ENCODE measurements around the gene FBLN5. TPM values are rescaled to one million over a fixed set of nuclear protein-coding genes. Genes with fewer than 3 reads are reported as not detected.
"Not testable (repeated sequence)": the region's sequence is repeated elsewhere in the genome, so short reads cannot be mapped to it uniquely, and the experiment has no call there.

FBLN5 gene
- polyA plus RNA-seq, 3 donors: 0.16 TPM; not detected in 2

DNA sequence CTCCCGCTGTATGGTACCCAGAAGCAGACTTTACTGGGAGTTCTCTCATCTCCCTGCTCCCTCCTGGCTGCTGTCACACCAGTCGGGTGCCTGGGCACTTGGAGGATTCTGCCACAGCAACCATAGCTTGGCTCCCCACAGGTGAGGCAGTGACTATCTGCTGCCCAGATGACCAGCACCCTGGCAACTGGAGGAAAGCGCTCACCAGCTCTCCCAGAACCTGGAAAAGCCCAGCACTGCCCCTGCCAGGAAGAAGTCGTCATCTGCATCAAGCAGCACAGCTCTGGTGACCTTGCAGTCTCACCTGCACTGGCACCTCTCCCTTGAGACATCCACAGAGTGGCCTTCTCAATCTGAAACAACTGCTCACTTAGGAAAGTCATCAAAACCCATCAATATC is 48.3 kb downstream of the FBLN5 start:
- no peak for DNase-seq
- H3K27me3 ChIP-seq (ENCODE audit: control insufficient read depth in 2 of 2, insufficient read depth in 2 of 2, low read length in 2 of 2): no peaks in the 10 kb centered on the region
- TF ChIP-seq, protein P1, sequence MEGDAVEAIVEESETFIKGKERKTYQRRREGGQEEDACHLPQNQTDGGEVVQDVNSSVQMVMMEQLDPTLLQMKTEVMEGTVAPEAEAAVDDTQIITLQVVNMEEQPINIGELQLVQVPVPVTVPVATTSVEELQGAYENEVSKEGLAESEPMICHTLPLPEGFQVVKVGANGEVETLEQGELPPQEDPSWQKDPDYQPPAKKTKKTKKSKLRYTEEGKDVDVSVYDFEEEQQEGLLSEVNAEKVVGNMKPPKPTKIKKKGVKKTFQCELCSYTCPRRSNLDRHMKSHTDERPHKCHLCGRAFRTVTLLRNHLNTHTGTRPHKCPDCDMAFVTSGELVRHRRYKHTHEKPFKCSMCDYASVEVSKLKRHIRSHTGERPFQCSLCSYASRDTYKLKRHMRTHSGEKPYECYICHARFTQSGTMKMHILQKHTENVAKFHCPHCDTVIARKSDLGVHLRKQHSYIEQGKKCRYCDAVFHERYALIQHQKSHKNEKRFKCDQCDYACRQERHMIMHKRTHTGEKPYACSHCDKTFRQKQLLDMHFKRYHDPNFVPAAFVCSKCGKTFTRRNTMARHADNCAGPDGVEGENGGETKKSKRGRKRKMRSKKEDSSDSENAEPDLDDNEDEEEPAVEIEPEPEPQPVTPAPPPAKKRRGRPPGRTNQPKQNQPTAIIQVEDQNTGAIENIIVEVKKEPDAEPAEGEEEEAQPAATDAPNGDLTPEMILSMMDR (IDR thresholded peaks at IDR 0.05): no peak
- Mint-ChIP-seq H3K4me3 (no peak overlapping the region), H3K27ac (no peak overlapping the region), H3K27me3 (ENCODE audit: low read depth in 3 of 3) (no peaks in the 10 kb centered on the region), H3K4me1 (no peaks in the 10 kb centered on the region), H3K36me3 (no peaks in the 10 kb centered on the region), H3K9me3 (no peaks in the 10 kb centered on the region)
- WGBS (ENCODE audit: insufficient coverage): 97% methylated on average over 4 of the region's 4 CpGs
- no peaks in the 10 kb centered on the region for H3K79me2 ChIP-seq (ENCODE audit: insufficient read depth, low read length)
- no peak overlapping the region for H3K4me2 ChIP-seq (replicated peaks; ENCODE audit: extremely low read depth, low read length, poor library complexity, severe bottlenecking)
- intact Hi-C loops (cut with micrococcal nuclease): no loop called here
- H3K9ac ChIP-seq (ENCODE audit: insufficient read depth, low read length, poor library complexity, severe bottlenecking): no peak overlapping the region
- H3K9me3 ChIP-seq (replicated peaks in 1 of 2; ENCODE audit: control insufficient read depth in 1 of 2, insufficient read depth in 1 of 2, low read length in 2 of 2): no peaks in the 10 kb centered on the region
- H4K20me1 ChIP-seq (ENCODE audit: insufficient read depth, low read length): no peaks in the 10 kb centered on the region
- H2AFZ ChIP-seq (ENCODE audit: insufficient read depth, low read depth, low read length, poor library complexity, severe bottlenecking): no peak overlapping the region
- H3K4me3 ChIP-seq (replicated peaks in 1 of 3; ENCODE audit: low read depth in 2 of 3, low read length in 3 of 3): no peak overlapping the region
- no peaks in the 10 kb centered on the region for H3K36me3 ChIP-seq (replicated peaks in 1 of 2; ENCODE audit: control insufficient read depth in 1 of 2, insufficient read depth in 2 of 2, low read length in 2 of 2)
- H3K4me1 ChIP-seq (ENCODE audit: control insufficient read depth in 1 of 2, insufficient read depth in 2 of 2, low read length in 2 of 2): peaks cover 0 to 1% of the 10 kb centered on the region in 2 donors
- no peak overlapping the region for H3K27ac ChIP-seq (ENCODE audit: low read depth in 1 of 2, low read length in 2 of 2)

DNA sequence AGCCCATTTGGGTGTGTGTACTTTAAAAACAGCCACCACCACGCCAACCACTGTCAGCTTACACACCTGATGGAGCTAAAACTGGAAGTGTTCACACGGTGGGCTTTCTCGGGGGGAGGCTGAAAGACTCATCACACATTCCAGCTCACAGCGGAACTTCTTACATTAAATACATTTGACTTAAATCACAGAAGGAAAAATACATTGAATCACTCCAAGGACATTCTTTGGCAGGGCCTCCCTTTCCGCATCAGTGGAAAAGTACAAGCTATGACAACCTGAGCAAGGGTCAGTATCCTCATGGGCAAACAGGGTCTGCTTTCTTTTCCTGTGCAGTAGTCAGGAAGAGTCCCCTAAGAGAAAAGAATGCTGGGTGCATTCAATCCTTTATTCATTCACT is 49.1 kb downstream of the FBLN5 start:
- Mint-ChIP-seq H3K9me3 (no peaks in the 10 kb centered on the region), H3K27ac (no peak overlapping the region), H3K4me1 (peaks cover 8% of the 10 kb centered on the region), H3K36me3 (no peaks in the 10 kb centered on the region), H3K27me3 (ENCODE audit: low read depth in 3 of 3) (no peaks in the 10 kb centered on the region), H3K4me3 (no peak overlapping the region)
- TF ChIP-seq, protein P1 (IDR thresholded peaks at IDR 0.05): no peak
- Histone ChIP-seq H3K9me3 (replicated peaks in 1 of 2; ENCODE audit: control insufficient read depth in 1 of 2, insufficient read depth in 1 of 2, low read length in 2 of 2) (no peaks in the 10 kb centered on the region), H2AFZ (ENCODE audit: insufficient read depth, low read depth, low read length, poor library complexity, severe bottlenecking) (no peak overlapping the region), H3K79me2 (ENCODE audit: insufficient read depth, low read length) (no peaks in the 10 kb centered on the region), H3K4me3 (replicated peaks in 1 of 3; ENCODE audit: low read depth in 2 of 3, low read length in 3 of 3) (no peak overlapping the region), H3K4me1 (ENCODE audit: control insufficient read depth in 1 of 2, insufficient read depth in 2 of 2, low read length in 2 of 2) (peaks cover 4 to 10% of the 10 kb centered on the region in 2 donors), H3K4me2 (replicated peaks; ENCODE audit: extremely low read depth, low read length, poor library complexity, severe bottlenecking) (no peak overlapping the region), H3K27ac (ENCODE audit: low read depth in 1 of 2, low read length in 2 of 2) (no peak overlapping the region), H3K9ac (ENCODE audit: insufficient read depth, low read length, poor library complexity, severe bottlenecking) (no peak overlapping the region), H3K27me3 (ENCODE audit: control insufficient read depth in 2 of 2, insufficient read depth in 2 of 2, low read length in 2 of 2) (no peaks in the 10 kb centered on the region), H3K36me3 (replicated peaks in 1 of 2; ENCODE audit: control insufficient read depth in 1 of 2, insufficient read depth in 2 of 2, low read length in 2 of 2) (no peaks in the 10 kb centered on the region), H4K20me1 (ENCODE audit: insufficient read depth, low read length) (no peaks in the 10 kb centered on the region)
- WGBS (ENCODE audit: insufficient coverage): 95% methylated on average over 3 of the region's 5 CpGs
- DNase-seq: no peak
- intact Hi-C loops (cut with micrococcal nuclease): no loop called here

DNA sequence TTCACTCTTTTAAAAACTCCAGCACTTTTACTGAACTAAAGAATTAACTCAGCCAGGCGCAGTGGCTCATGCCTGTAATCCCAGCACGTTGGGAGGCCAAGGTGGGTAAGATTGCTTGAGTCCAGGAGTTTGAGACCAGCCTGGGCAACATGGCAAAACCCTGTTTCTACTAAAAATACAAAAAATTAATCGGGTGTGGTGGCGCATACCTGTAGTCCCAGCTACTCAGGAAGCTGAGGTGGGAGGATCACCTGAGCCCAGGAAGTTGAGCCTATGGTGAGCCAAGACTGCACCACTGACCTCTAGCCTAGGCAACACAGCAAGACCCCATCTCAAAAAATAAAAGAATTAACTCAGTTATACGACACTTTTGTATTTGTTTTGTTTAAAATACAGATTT is 49.8 kb downstream of the FBLN5 start:
- H3K27ac Mint-ChIP-seq; H3K9me3 Mint-ChIP-seq; H3K9ac ChIP-seq (ENCODE audit: insufficient read depth, low read length, poor library complexity, severe bottlenecking); DNase-seq; H3K36me3 ChIP-seq (replicated peaks in 1 of 2; ENCODE audit: control insufficient read depth in 1 of 2, insufficient read depth in 2 of 2, low read length in 2 of 2); H3K9me3 ChIP-seq (replicated peaks in 1 of 2; ENCODE audit: control insufficient read depth in 1 of 2, insufficient read depth in 1 of 2, low read length in 2 of 2); H3K4me3 ChIP-seq (replicated peaks in 1 of 3; ENCODE audit: low read depth in 2 of 3, low read length in 3 of 3); H3K36me3 Mint-ChIP-seq; H3K27ac ChIP-seq (ENCODE audit: low read depth in 1 of 2, low read length in 2 of 2); H2AFZ ChIP-seq (ENCODE audit: insufficient read depth, low read depth, low read length, poor library complexity, severe bottlenecking); intact Hi-C loops (cut with micrococcal nuclease); H3K4me3 Mint-ChIP-seq; H3K4me2 ChIP-seq (replicated peaks; ENCODE audit: extremely low read depth, low read length, poor library complexity, severe bottlenecking); H3K27me3 ChIP-seq (ENCODE audit: control insufficient read depth in 2 of 2, insufficient read depth in 2 of 2, low read length in 2 of 2); H3K27me3 Mint-ChIP-seq (ENCODE audit: low read depth in 3 of 3); H3K79me2 ChIP-seq (ENCODE audit: insufficient read depth, low read length); H4K20me1 ChIP-seq (ENCODE audit: insufficient read depth, low read length): not testable (repeated sequence)
- H3K4me1 Mint-ChIP-seq: peaks cover 10% of the 10 kb centered on the region
- WGBS (ENCODE audit: insufficient coverage): 90% methylated on average over 2 of the region's 5 CpGs
- H3K4me1 ChIP-seq (ENCODE audit: control insufficient read depth in 1 of 2, insufficient read depth in 2 of 2, low read length in 2 of 2): peaks cover 6 to 12% of the 10 kb centered on the region in 2 donors

All from CD14-positive monocyte (primary cell).